ENCODE results near the gene ERBB4. TPM values are rescaled to one million over a fixed set of nuclear protein-coding genes. Genes with fewer than 3 reads are reported as not detected.

ERBB4 gene
- under 1 TPM; 0.07 to 0.25 (median 0.11) TPM for polyA plus RNA-seq

DNA sequence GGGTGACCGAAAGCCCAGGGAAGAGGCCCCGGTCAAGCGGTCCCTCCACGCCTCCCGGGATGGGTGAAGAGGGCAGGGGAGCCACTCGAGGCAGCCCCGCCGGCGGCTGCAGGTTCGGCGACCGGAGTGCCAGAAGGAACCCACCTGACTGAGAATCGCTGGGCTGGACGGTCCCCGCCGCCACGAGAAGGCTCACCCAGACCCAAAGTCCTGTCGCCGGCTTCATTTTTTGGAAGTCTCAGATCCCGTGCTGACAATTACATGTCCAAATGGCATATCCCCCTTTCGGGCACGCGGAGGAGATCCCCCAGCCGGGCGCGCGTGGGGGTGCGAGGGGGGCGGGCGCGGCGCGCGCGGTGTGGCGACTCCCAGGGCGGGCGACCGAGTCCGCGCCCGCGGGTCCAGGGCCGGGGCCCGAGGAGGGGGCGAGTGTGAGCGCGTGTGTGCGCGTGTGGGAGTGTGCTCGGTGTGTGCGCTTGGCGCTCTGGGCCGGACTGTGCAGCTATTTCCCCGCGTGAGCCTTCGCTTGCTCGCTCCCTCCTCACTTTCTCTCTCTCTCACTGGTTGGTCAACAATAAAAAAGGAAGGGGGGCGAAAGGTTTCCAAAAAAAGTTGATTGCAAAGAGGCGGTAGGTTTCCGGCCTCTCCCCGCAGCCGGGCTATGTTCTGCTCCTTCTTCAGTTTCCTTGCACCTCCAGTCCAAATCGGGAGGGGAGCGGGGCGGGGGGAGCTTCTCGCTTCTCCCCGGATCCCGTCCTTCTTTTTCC, at the start of gene ERBB4:
ERBB4 (minus strand) TSS at position 498 of the 767 bp plus-strand sequence; CDS start at position 226, 272 bp downstream.
- WGBS, 3 donors: 1% methylated on average over 41 to 69 of the region's 69 CpGs
- no peak within 1 kb of the TSS for H3K27ac ChIP-seq (ENCODE audit: low read depth, low read length)

DNA sequence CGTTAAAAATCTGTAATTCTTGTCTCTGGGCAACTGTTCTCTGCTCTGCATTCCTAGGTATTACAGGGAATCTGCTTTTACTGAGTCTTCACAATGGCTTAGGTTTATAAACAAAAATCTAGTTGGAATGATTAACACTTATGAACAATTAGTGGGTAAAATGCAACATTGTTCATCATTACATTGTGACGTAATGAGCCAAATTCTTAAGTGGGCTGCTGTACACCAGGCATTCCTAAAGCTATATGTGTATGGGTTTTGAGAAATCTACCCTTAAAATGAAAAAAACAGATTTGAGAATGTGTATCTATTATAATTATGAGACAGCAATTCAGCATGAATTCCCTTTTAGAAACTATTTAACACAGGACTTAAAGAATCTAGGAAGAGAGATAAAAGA, 41.5 kb upstream of the ERBB4 start:
- 63 to 73% (median 71%) methylated on average over 2 of the region's 2 CpGs for WGBS, 3 donors
- H3K27ac ChIP-seq (ENCODE audit: low read depth, low read length): no peak overlapping the region

DNA sequence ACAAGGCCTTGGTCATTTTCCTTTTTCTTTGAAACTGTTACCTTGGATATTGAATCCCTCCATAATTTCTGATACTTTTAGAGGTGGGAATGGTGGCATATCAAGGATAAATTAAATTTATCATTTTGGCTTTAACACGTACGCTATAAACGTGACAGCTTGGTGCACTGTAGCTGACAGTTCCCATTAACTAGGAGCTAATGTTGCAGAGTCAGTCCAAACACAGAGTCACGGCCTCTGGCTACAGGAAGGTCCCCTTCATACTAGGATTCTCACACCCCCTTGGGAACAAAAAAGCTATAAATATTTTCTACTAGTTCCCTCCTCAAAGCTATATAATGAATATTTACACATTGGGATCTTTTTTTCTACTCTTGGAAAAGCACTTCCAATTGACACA, 17.7 kb upstream of the ERBB4 start:
- 63 to 66% (median 63%) methylated on average over 4 of the region's 4 CpGs for WGBS, 3 donors
- no peak overlapping the region for H3K27ac ChIP-seq (ENCODE audit: low read depth, low read length)

DNA sequence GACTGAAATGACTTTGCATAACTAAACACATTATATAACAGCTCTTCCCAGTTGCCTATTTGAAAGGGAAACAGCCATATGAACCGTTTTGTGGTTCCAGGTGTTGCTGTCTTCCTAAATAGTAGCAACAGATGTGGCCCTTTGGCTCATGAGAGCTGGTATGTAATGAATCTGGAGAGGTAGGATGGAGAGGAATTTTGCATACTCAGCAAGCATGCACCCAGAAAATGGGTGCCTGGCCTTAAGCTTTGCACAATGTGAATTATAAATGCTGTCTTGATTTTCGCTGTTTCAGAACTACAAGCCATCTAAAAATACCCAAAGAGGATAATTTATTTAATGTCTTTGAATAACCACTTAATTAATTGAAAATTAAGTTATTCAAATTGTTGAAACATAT, 15.6 kb upstream of the ERBB4 start:
- 76 to 81% (median 77%) methylated on average over 2 of the region's 2 CpGs for WGBS, 3 donors
- H3K27ac ChIP-seq (ENCODE audit: low read depth, low read length): no peak overlapping the region

DNA sequence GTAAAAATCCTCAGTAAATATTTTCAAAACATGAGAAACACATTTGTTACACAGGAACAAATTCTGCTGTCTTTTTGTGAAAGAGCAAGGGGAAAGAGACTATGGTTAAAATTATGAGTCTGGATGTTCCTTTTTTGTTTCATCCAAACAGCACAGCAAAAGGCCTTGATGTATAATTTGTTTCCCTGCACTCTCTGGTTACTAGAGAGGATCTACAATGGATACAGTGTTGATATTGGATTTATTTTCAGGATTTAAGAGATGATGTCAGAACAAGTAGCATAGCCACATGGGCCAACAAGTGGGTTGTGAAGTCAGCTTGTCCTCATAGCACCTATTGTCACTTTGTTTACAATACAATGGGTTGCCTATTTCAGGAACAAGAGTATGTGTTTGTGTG, 11.3 kb upstream of the ERBB4 start:
- no peak overlapping the region for H3K27ac ChIP-seq (ENCODE audit: low read depth, low read length)

DNA sequence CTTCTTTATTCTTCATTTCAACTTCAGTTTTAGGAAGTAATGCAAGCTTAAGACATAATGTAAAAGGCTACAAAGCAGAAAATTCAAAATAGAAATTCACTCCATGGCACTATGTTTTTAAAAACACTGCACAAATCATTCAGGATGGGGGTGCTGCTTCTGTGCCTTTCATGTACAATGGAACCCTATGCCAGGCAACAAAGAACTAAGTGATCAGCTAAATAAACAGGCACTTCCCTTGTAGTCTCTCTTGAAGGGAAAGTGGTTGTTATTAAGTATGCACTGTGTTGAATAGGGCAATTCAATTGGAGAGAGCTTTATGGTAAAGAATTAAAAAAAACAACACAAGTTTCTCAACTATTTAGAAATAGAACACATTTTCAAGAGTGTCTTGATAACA, 10.9 kb upstream of the ERBB4 start:
- H3K27ac ChIP-seq (ENCODE audit: low read depth, low read length): no peak overlapping the region

DNA sequence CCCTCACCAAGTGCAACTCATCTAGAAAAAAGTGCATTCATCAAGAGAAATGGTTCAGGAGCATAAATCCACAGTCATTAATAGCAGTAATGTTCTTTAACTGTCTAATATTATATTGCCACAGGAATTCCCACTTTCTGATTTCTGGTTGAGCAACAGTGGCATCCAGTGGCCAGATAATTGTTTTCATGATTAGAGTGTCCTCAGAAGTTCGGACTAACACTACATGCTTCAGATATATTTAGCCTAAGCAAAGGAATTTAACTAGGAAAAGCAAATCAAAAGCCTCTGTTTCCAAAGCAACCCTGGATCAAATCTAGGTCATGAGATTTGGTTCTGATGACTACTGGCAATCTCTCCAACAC, 9.8 kb upstream of the ERBB4 start:
- H3K27ac ChIP-seq (ENCODE audit: low read depth, low read length): no peak overlapping the region
- 10 to 39% (median 36%) methylated on average over 1 of the region's 1 CpG for WGBS, 3 donors

DNA sequence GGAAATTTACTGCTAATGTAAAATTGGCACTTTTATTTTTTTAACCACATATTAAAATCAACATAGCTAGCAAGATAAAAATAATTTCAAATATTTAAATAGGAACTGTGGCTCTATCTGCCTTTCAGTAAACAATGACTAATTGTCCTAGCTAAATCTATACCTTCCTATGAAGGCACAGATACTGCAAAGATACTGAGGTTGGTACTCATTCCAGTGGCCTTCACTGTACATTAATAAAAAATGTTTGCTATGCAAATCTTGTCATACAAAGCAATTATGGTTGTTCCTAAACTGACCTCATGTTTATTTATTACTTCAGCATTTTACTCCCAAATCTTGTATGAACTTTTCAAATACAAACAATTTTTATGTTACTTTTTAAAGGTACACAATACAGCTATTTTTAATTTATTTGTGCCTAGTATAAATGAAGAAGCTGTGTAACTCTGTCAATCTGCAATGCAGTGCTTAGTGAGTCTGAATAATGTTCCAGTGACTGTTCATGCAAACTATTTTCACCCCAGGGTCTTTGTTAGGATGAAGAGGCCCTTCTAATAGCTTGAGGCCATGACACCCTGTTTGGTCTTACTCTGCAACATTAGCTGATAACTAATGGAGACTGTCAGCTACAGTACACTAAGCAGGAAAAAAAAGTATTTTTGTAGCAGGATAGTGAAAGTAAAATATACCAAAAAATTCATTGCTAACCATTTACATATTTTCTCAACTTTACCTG, 9.3 kb upstream of the ERBB4 start:
- no peak overlapping the region for H3K27ac ChIP-seq (ENCODE audit: low read depth, low read length)

DNA sequence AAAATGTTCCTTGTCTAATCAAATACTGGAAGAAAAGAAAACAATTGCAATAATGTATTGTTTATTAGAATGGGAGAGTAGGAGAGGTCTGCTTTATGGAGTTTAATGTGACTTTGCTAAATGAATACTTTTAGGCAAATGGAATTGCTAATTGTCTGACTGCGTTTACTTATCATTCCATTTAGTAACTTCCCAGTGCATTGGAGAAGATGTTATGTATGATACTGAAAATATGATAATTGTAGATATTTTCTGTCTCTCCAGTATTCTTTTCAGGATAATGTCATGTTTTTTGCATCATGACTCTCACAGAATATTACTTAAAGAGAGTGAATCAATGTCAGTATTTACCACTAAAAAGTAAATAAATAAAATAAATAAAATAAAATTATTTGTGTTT, 8.1 kb upstream of the ERBB4 start:
- 88 to 94% (median 92%) methylated on average over 1 of the region's 1 CpG for WGBS, 3 donors
- no peak overlapping the region for H3K27ac ChIP-seq (ENCODE audit: low read depth, low read length)

DNA sequence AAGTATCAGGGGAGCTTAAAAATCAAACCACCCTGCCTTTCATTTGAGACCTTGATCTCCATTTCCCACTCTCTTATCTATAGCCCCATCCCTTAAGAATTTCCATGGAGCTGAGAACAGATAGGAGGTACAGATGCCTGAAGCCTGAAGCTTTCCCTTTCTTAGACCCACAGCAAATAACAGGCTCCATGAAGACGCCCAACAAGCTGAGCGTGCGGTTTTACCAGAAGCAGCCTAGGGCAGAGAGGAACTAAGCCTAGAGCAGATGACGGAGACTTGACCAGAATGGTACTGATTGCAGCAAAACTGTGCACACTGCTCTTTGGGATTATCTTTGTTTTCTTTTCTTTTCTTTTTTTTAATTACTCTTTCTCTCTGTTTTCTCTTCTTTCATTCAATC, 1.7 kb upstream of the ERBB4 start:
- no peak overlapping the region for H3K27ac ChIP-seq (ENCODE audit: low read depth, low read length)
- 78 to 85% (median 84%) methylated on average over 4 of the region's 4 CpGs for WGBS, 3 donors

DNA sequence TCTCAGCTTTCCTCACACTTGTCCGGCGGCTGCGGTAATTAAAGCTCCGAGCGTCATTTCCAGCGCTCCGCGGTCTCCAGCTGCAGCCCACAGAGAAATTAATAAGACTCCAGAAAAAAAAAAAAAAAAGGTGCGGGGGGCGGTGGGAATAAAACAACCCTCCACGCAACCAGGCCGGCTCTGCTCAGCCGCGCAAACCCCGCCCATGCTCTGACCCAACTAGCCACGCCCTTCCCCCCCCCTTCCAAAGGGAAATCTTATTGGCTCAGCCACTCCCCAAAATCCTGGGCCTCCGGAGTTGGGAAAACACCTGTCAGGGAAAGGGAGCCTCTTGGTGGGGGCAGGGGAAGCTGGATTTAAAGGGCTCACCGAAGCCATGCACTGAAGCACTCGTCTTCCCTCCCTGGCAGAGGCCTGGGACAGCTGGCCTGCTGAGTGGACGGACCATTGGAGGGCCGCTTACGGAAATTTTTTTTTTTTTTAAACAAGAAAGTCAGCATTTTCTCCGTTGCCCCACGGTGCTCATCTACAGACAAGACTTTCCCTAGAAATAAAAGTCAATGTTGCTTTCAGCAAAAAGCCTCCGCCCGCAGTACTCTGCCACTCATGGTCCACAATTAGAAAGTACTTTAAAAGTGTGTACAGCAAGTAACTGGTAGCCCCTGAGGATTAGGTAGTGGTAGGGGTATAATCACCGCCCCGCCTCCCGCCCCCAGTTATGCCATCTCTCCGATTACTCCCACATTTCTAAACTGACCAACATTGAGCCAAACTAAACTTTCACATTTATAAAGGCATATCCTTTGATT, 674 bp upstream of the ERBB4 start:
- 23 to 31% (median 25%) methylated on average over 28 to 30 of the region's 30 CpGs for WGBS, 3 donors
- no peak overlapping the region for H3K27ac ChIP-seq (ENCODE audit: low read depth, low read length)

DNA sequence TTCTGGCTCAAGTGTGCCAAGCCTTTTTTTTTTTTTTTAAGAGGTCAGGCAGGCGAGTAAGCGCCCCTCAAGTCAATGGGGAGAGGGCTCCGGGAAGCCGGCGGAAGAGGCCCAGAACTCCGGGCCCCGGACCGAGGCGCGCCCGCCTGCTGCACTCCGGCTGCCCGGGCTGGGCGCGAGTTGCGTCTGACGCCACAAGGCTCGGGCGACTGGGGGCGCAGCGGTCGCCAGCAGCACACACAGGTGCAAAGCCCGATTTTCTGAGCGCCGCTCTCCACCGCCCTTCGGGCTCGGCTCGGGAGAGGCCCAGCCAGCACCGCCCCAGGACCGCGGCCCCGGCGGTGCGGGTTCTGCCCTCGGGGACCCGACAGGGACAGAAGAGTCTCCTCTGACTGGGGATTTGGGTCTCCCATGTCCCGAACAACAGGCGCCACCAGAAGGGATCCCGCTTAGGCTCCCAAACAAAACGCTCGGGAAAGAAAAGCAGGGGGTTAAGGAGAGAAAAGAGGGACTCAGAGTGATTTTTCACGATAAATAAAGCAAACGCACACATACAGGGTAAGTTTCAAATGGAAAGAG, 787 bp downstream of the ERBB4 start:
- 0 to 1% (median 0%) methylated on average over 44 of the region's 44 CpGs for WGBS, 3 donors
- no peak overlapping the region for H3K27ac ChIP-seq (ENCODE audit: low read depth, low read length)

DNA sequence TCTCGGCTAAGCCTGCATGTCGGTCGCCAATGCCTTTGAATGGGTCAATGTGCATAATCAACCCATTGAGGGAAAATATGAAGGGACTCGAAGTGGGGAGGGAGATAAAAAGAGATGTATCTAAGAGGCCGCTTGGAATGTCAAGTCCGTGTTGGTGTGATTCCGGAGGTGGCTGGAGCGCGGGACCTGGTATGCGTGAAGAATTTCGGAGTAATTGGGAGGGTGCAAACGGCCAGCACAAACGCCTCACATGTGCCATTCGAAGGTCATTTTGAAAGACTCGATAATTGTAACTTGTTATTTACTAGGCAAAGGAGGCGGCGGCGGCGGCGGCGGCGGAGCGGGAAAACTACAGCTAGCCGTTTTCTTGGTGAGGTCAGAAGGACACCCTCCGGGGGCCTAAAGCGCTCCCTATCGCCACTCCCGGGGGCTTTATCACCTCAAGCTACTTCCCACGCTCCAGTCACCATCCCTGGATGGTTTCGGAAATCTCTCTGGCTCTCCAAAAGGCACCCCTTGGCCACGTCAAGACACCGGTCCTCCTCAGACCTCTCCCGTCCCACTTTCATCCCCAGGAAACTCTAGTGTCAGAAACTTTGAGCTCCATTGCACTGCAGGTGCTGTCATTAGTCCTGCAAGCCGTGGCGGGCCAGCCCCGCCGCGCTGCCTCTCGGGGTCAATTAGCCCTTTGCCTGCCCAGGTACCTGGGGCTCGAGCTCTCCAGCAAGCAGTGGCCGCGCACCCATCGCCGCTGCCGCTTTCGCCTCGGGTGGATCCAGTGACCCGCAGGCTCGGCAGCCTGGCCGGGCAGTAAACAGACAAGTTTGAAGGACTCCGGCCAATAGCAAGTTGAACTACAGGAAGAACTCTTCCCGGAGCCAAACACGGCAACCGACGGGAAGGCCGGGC, 1.5 kb downstream of the ERBB4 start:
- H3K27ac ChIP-seq (ENCODE audit: low read depth, low read length): no peak overlapping the region
- 1 to 2% (median 2%) methylated on average over 56 of the region's 56 CpGs for WGBS, 3 donors

DNA sequence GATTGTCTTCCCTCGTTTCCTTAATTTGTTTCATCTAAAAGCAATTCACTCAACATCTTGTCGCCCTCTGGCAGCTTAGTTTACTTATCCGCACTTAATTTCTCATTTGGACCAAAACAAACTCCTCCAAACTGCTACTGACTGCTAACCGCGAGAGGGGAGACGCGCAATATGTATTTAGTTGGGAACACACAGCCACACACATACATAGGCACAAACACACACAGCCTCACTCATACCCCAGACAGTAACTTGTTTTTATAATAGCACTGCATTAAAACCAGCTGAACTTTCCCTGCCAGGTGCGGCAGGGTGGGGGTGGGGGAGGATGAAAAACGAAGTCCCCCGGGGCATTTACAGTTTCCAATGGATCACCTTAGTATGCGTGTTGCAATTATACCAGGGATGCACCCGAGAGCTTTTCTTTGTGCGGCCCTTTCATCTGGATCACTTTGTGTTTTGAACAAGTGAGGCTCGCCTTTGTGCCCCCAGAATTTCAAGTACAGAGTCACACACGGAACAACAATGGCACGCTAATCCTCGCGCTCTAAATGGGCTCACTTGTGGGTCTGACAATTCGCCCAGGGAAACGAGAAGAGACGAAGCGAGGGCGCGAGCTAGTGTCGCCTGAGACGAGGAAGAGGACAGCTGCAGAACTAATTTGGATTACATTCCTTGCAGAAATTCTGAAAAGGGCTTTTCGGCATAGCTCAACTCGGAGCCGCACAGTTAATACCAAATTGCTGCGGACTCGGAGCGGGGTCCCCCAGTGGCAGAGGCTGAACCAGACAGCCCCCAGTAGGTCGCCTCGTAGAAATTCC, 2.4 kb downstream of the ERBB4 start:
- WGBS, 3 donors: 7 to 9% (median 8%) methylated on average over 34 of the region's 34 CpGs
- no peak overlapping the region for H3K27ac ChIP-seq (ENCODE audit: low read depth, low read length)

DNA sequence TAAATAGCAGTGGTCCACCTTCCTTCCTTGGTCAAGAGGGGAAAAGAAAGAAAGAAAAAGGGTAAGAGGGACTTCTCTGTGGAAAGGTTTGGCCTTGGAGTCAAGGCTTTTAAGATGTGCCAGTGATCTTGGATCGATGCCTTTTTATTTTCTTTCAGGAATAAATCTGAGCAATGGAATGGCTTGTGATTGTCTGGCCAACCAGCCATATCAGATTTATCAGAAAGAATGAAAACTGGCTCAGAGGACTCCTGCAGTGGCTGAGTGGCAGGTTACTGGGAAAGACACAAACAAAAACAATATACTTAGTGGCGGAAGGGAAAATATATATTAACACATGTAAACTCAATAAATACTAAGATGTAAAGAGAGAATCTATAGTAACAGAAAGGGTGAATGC, 4.3 kb downstream of the ERBB4 start:
- no peak overlapping the region for H3K27ac ChIP-seq (ENCODE audit: low read depth, low read length)
- 81 to 86% (median 86%) methylated on average over 2 of the region's 2 CpGs for WGBS, 3 donors

DNA sequence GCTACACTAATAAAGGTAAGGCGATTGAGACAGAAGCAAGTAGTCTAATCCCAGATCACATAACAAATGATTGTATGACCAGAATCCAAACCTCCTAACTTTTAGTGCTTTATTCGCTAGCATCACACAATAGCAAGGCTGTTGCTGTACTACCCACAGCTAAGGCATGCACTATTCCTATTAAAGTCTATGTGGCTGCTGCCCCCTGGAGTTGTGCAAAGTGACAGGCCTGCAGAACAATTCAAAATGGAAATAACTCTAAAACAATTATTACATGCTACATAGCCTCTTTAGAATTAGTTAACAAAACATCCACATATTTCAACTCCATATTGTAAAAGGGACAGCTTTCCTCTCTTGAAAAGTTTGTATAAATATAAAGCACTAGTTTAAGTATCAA, 6.0 kb downstream of the ERBB4 start:
- no peak overlapping the region for H3K27ac ChIP-seq (ENCODE audit: low read depth, low read length)
- 92 to 98% (median 95%) methylated on average over 2 of the region's 2 CpGs for WGBS, 3 donors

DNA sequence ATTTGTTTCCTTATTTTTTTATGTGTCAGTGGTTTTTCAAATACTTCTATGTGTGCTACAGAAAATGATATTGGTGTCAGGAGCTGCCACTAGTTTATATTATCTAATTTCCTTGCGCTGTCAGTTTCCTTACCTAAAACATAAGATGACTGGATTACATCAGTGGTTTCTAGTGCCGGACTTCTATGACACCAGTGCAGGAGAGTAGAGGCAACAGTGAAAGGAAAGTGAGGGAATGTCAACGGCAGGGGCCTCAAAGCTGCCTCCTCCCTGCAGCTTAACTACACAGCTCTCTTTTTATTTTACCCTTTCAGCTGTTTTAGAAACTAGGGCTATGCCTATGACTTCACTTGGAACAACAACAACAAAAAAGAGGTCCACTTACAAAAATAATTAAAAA, 6.5 kb downstream of the ERBB4 start:
- WGBS, 3 donors: 80 to 94% (median 81%) methylated on average over 3 of the region's 3 CpGs
- no peak overlapping the region for H3K27ac ChIP-seq (ENCODE audit: low read depth, low read length)

All from adipose tissue (tissue), 3 donors.